Stimulated activated CD4-positive, alpha-beta T cell treated with anti-CD3 and anti-CD28 coated beads, Interleukin-1b, Interleukin-23, amount 100 ng/mL, for 4 hours (primary cell): ENCODE data around the gene KLHDC8A.
"Not testable (repeated sequence)": the region's sequence is repeated elsewhere in the genome, so short reads cannot be mapped to it uniquely, and the experiment has no call there.

Experiments
- DNase-seq, 2 donors: peaks; one replicate each; pipeline ENCODE4 v3.0.0-alpha.2; 2020; ENCODE audit warnings: low read depth in 2 of 2

The KLHDC8A gene

DNA sequence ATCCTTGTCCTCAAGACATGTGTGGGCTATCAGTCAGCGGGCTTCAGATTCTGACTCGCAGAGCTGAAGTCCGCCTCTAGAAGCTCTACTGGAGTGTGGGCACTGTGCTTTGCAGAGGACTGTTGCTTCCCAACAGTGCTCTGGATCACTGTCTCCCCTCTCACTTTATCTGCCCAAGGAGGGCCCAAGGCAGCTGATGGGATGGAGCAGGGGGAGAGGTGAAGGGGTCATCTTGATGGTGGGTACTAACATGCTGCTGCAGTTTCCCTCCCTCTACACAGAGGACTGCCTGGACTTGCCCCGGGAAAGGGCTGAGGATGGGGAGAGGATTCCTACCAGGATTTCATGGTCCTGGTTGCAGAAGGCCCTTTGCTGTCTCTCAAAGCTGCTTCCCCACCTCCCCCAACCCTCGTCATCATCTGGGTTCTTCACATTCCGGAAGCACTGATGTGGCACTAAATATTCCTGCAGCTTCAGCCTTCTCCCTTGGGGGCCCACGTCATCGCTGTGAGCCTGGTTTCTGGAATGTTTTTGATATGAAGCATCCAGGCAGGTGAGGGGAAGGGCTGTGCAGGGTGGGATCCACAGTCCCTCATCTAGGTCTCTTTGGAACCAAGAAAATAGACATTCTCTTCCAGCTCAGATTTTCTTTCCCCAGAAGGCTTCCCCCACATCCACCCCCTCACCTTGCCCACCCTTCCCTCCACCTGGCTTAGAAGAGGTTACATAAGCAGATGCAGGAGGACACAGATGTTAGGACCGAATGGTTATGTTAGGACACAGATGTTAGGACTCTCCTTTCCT, 58.3 kb downstream of the KLHDC8A start:
- DNase-seq, result no peak

DNA sequence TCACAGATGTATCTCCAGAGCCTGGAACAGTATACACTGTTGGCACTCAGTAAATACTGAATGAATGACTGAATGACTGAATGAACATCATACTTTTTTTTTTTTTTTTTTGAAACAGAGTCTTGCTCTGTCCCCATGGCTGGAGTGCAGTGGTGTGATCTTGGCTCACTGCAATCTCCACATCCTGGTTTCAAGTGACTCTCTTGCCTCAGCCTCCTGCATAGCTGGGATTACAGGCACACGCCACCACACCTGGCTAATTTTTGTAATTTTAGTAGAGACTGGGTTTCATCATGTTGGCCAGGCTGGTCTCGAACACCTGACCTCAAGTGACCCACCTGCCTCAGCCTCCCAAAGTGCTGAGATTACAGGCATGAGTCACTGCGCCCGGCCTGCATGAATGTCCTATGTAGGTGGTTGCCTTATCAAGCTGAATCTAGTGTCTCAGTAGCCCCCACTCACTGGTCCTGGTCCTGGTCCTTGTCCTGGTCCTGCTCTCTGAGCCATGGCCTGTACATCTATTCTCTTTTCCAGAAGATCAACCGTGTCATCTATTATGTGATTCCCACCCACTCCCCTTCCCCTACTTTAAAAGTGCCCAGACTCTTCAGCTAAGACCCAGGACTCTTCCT, 59.1 kb downstream of the KLHDC8A start:
- not testable (repeated sequence) for DNase-seq

DNA sequence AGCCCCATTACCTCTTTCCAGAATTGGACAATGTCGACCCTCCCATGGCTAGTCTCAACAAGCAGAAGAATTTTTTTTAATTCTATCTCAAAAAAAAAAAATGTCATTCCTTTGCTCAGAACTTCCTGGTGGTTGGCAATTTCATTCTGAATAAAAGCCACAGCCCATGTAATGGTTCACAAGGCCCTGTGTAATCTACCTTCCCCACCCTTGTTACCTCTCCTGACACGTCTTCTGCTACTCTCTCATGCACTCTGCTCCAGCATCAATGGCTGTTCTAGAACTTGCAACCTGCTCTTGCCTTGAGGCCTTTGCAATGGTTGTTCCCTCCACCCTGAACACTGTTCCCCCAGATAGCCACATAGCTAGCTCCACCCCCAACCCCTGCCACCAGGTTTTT, 60.6 kb downstream of the KLHDC8A start:
- no peak for DNase-seq

DNA sequence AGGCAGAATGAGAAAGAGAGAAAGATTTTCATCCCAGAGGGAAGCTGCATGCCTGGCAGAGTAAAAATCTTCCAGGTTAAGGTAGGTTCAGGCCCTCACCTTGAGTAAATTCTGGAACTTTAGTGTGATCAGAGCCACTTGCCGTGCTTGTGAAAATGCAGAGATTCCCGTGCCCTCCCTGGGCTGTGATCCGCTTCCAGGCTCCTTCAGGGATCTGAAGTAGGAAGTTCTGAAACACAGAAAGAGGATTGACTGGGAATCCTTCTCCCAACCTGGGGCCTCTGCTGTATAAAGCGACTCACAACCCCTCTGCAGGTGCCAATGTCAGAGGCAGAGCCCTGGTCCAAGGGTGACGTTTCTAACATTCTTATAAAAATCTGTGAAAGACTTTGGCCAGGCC, 61.8 kb downstream of the KLHDC8A start:
- DNase-seq, result no peak

DNA sequence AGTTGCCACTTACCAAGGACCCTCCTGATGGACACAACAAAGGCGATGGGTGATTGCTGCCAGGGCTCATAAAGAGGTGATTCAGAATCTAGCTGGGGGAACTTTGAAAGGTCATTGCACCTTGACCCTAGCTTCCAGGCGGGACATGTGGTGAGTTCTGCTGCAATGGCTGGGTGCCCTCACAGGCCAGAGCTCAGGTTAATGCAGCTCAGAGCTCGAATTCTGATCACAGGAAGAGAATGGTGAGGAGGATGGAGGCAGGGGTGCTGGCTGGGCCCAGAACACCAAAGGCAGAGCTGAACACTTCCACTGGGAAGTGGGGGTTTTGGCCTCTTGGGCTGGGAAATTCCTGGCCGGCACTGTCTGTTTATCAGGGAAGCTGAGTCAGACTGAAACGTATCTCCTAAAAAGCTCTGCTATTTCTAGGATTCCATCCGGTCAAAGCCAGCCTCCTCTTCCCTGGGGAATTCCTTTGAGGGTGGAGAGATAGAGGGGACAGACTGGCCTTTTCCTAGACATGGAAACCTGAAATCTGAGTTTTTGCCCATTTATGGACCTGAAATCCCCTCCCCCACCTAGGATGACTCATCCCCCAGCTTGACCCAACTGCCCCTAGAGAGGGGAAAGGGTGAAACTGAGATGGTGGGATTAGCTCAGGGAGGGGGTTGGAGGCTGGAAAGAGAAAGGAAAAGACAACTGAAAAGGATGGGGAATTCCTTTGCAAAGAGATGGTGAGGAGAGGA, 62.4 kb downstream of the KLHDC8A start:
- no peak for DNase-seq

DNA sequence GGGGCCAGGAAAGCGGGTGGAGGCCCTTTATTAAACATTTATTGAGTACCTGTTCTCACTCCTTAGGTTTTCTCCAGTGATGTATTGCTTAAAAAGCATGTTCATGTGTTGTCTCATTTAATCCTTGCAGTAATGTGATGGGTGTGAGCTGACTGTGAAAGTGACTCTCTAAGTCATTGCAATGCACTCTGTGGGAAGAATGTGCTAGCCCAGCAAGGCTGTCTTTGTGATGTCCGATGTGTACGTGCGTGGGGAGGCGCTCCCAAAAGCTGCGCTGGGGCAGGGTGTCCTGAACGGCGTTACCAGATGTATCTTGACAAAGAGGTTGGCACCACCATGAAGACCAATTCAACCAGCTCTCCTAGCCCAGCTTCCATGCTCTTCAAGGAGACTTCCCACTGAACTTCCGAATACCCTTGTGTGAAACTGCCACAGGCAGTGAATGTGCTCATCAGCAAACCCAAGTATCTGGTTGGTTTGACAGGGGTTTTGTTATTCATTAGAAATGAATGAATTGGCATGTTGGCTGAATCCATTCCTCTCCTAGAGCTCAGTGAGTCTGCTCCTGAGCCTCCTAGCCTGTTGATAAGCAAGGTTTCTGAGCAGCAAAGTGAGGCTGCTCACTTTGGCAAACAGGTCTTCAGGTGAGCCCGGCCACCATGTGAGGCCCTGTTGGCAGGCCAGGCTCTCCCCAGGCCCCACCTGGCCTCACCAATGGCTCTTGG, 63.2 kb downstream of the KLHDC8A start:
- DNase-seq, result no peak

DNA sequence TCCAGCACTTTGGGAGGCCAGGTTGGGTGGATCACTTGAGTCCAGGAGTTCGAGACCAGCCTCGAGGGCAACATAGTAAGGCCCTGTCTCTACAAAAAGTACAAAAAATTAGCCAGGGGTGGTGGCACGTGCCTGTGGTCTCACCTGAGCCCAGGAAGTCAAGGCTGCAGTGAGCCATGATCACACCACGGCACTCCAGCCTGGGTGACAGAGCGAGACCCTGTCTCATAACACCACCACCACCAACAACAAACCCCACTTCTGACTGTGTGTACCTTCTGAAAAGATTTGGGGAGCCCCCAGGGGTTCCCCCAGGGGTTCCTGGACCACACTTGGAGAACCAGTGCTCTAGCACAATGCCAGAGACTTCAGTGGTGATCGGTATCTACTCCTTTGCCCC, 65.1 kb downstream of the KLHDC8A start:
- DNase-seq, result no peak

DNA sequence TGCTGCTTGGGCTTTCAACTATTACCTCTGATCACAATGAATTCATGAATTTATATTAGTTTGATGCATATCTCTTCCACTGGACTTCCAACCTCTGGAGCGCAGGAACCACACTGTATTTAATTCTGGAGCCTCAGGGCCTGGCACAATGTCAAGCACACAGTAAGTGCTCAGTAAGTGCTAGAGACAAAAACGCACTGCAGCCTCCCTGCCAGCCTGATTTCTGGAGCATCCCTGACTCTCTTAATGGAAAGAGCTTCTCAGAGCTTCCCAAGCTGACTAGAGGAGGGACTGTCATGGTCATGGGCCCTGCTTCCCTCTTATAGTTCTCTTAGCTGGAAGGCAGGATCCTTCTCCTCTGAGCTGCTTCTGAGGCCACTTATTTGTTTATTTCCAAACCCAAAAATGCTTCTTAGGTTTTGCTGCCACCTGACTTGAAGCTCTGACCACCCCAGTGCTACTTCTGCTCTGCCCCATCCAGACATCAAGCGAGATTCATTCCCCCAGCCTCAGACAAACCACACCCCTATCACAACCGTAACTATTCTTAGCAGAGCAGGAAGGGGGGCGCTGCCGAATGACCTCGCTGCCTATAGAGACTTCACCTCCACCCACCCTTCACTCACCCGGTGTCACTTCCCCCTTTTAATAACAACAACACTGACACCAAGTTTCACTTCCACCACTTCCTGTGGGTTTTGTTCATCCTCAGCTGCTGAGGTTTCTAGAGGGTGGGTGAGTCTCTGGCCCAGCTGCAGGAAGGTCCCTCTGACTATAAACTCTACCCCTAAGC, 68.8 kb downstream of the KLHDC8A start:
- DNase-seq, result peak; percentile 28 to 57

DNA sequence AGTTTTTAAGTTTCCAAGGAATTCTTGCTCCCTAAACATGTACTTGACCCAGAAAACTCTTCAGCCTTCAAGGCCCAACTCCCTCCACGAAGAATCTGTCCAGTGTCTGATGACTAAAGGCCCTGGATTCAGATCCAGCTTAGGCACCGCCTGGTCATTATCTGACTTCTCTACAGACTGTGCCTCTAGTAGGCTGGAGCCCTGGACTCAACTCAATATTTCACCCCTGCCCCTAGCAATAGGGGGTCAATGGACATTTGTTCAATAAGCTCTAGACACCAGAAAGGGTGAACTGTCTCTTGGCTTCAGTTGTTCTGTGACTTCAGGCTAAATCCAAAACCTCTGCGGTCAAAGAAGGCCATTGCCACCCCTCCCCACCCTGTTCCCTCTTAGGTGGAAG, 69.6 kb downstream of the KLHDC8A start:
- DNase-seq, result no peak

DNA sequence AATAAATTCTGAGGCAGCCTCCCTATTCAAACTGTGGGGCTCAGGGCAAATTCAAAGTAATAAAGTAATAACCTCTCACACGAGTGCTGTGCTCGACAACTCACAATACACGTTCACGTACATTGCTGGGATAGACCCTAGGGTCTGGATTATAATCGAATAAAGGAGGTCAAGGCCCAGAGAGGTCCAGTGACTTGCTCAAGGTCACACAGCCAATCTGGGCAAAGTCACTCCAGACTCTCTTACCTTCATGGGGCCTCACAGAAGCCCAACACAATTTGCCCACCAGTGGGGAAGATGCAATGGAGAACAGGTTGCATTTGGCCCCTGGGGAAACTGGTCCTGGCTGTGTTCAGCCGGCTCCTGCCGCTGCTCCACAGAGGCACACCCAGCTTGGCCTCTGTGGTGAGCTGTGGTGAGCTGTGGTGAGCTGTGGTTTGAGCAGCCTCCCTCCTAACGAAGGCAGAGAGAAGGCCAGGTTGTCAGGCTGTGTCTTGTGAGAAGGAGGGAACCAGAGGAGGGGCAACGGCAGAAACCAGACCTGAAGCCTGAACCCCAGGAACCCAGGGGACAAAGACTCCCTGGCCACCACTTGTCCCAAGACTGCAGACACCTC, 70.3 kb downstream of the KLHDC8A start:
- peak in 1 of 2 donors; percentile 15 for DNase-seq
